Brain microvascular endothelial cell (primary cell): ENCODE results near the gene ARL1.
A peak's percentile ranks its signal among the peaks of the same experiment; 100 is the strongest.

ENCODE experiments used
- DNase-seq: peaks from one replicate; pipeline ENCODE4 v3.0.0-alpha.2; 2020
- H3K27ac ChIP-seq: fragments of 250-450 bp; sonication (Bioruptor Pico); 2 replicates; pipeline ENCODE4 v1.5.1; 2020; ENCODE audit warnings: mild to moderate bottlenecking, moderate library complexity
- H3K27me3 ChIP-seq: fragments of 250-450 bp; sonication (Bioruptor Pico); replicated peaks from 2 replicates; pipeline ENCODE4 v1.5.1; 2020; ENCODE audit warnings: mild to moderate bottlenecking
- H3K36me3 ChIP-seq: fragments of 250-450 bp; sonication (Bioruptor Pico); replicated peaks from 2 replicates; pipeline ENCODE4 v1.5.1; 2020; ENCODE audit warnings: mild to moderate bottlenecking
- H3K4me3 ChIP-seq: 2 replicates; pipeline ENCODE4 v1.5.1; 2011; ENCODE audit warnings: low read depth, mild to moderate bottlenecking, control low read depth, low read length, moderate library complexity
- CTCF ChIP-seq: IDR thresholded peaks from 2 replicates; pipeline ENCODE4 v1.5.1; 2011; ENCODE audit warnings: low read depth, mild to moderate bottlenecking, moderate library complexity, low read length, control low read depth, inconsistent platforms; ENCODE audit errors: missing control alignments
- in situ Hi-C: cut with HindIII; loops from 2 replicates; pipeline ENCODE4 v1.10.0; 2017; ENCODE audit warnings: low sequenced_read_pairs, low pct_ligation_motif_present

Gene ARL1

GRCh38 chr12:101407436-101408345 is at the start of gene ARL1:
TSS of gene ARL1 (minus strand) at chr12:101407772. CDS start at chr12:101407645, 127 bp downstream.
- peak; percentile 82 for DNase-seq
- no peak for TF ChIP-seq CTCF
- in situ Hi-C loops: no loop called here

GRCh38 chr12:101455685-101456084 is 48.1 kb upstream of the ARL1 start:
- H3K27ac ChIP-seq: no peak overlapping the region
- no peaks in the 10 kb centered on the region for H3K36me3 ChIP-seq
- in situ Hi-C loops: no loop called here
- DNase-seq: no peak
- H3K27me3 ChIP-seq: no peaks in the 10 kb centered on the region
- no peak overlapping the region for H3K4me3 ChIP-seq
- TF ChIP-seq CTCF: no peak

More at GRCh38 chr12:101407436-101408345, at the start of gene ARL1:
- Histone ChIP-seq H3K4me3 (peak within 1 kb of the TSS; percentile 91), H3K36me3 (no peaks in the 10 kb centered on the region), H3K27me3 (no peaks in the 10 kb centered on the region), H3K27ac (peak within 1 kb of the TSS; percentile 99)

- in situ Hi-C loops: no loop called here
- no peak for DNase-seq
- Histone ChIP-seq H3K36me3 (no peaks in the 10 kb centered on the region), H3K4me3 (no peak overlapping the region), H3K27me3 (no peaks in the 10 kb centered on the region), H3K27ac (no peak overlapping the region)
- TF ChIP-seq CTCF: no peak
These were observed 34.1 kb upstream of the ARL1 start for GRCh38 chr12:101441461-101442224.

GRCh38 chr12:101439236-101439635 is 31.7 kb upstream of the ARL1 start:
- TF ChIP-seq CTCF: no peak
- no peak overlapping the region for H3K27ac ChIP-seq
- DNase-seq: no peak
- in situ Hi-C loops: no loop called here
- H3K4me3 ChIP-seq: no peak overlapping the region
- no peaks in the 10 kb centered on the region for H3K36me3 ChIP-seq
- H3K27me3 ChIP-seq: no peaks in the 10 kb centered on the region

- no peaks in the 10 kb centered on the region for H3K27me3 ChIP-seq
- TF ChIP-seq CTCF: no peak
- H3K27ac ChIP-seq: no peak overlapping the region
- DNase-seq: no peak
- in situ Hi-C loops: no loop called here
- no peak overlapping the region for H3K4me3 ChIP-seq
- no peaks in the 10 kb centered on the region for H3K36me3 ChIP-seq
These were observed 28.6 kb upstream of the ARL1 start for GRCh38 chr12:101436136-101436535.
